A549 (cell line): ENCODE measurements around the gene DOK6. TPM values are rescaled to one million over a fixed set of nuclear protein-coding genes. Genes with fewer than 3 reads are reported as not detected.

Experiments used
- ATAC-seq, 2 experiments: fragments of 200-7000 bp in 1 of 2; fragments of >200 bp in 1 of 2; cut with Nextera tagmentation in 1 of 2; cut with Tn5 transposase in 1 of 2; 3 replicates each; pipeline versions ENCODE4 v1.8.0 to v1.9.1; 2018 to 2020; ENCODE audit warnings: mild to moderate bottlenecking in 1 of 2, moderate library complexity in 1 of 2
- CTCF ChIA-PET: fragments of 300-600 bp; sonication (Branson Sonifier 250); formaldehyde crosslinking; extraction: SDS; loops from one replicate; lab custom pipeline; 2021; ENCODE audit warnings: antibody characterized with exemption, inconsistent platforms; lab: Yijun Ruan, JAX
- POLR2A ChIA-PET: fragments of 350-600 bp; formaldehyde crosslinking; extraction: SDS; loops from one replicate; lab custom pipeline; 2021; ENCODE audit warnings: antibody characterized with exemption, inconsistent platforms; lab: Yijun Ruan, JAX
- DNase-seq, 2 experiments: peaks; one replicate each; pipeline versions ENCODE4 v3.0.0 to v3.0.0-alpha.2; 2011 to 2016; ENCODE audit warnings: low read depth in 1 of 2, low spot score in 1 of 2
- FAIRE-seq: peaks from 2 replicates; lab custom pipeline; 2011; peaks lifted over from hg19 to GRCh38; lab: Jason Lieb, UNC
- H3K27ac ChIP-seq, 2 experiments: fragments of >200 bp; sonication (Bioruptor Twin); formaldehyde crosslinking; 3 replicates each; pipeline ENCODE4 v1.5.1; 2016 to 2017
- H3K4me1 ChIP-seq: fragments of >200 bp; sonication (Bioruptor Twin); formaldehyde crosslinking; 3 replicates; pipeline ENCODE4 v1.6.1; 2016
- H3K4me2 ChIP-seq: fragments of >200 bp; sonication (Bioruptor Twin); formaldehyde crosslinking; 3 replicates; pipeline ENCODE4 v1.6.1; 2016
- H3K4me3 ChIP-seq: fragments of >200 bp; sonication (Bioruptor Twin); formaldehyde crosslinking; 3 replicates; pipeline ENCODE4 v1.5.1; 2016
- H3K9me3 ChIP-seq: fragments of >200 bp; sonication (Bioruptor Twin); formaldehyde crosslinking; 3 replicates; pipeline ENCODE4 v1.6.1; 2016
- ATOH8 ChIP-seq: fragments of 250-450 bp; sonication (Bioruptor Pico); IDR thresholded peaks from 2 replicates; pipeline ENCODE4 v1.5.0; 2020; ENCODE audit warnings: low read depth, mild to moderate bottlenecking, moderate library complexity
- CBX2 ChIP-seq: fragments of 200-600 bp; sonication (generic); IDR thresholded peaks from 2 replicates; pipeline ENCODE4 v1.6.1; 2016; ENCODE audit warnings: low read depth, mild to moderate bottlenecking, borderline replicate concordance
- CHD2 ChIP-seq: fragments of 150-350 bp; IDR thresholded peaks from 2 replicates; pipeline ENCODE4 v1.6.1; 2014; ENCODE audit warnings: low read length; ENCODE audit not compliant: partially characterized antibody
- CHD4 ChIP-seq: fragments of 200-600 bp; sonication (generic); IDR thresholded peaks from 2 replicates; pipeline ENCODE4 v1.6.1; 2016; ENCODE audit warnings: antibody characterized with exemption, mild to moderate bottlenecking, borderline replicate concordance
- CTCF ChIP-seq: fragments of >200 bp; sonication (Bioruptor Twin); formaldehyde crosslinking; IDR thresholded peaks from 3 replicates; pipeline ENCODE4 v1.5.1; 2016
- E2F6 ChIP-seq: IDR thresholded peaks from 2 replicates; pipeline ENCODE4 v1.6.1; 2012; ENCODE audit warnings: low read depth, borderline replicate concordance
- EHF ChIP-seq: fragments of 250-450 bp; sonication (Bioruptor Pico); IDR thresholded peaks from 2 replicates; pipeline ENCODE4 v1.5.0; 2020; ENCODE audit warnings: mild to moderate bottlenecking
- ELK1 ChIP-seq: fragments of 150-350 bp; IDR thresholded peaks from 2 replicates; pipeline ENCODE4 v1.6.1; 2014; ENCODE audit warnings: low read depth, mild to moderate bottlenecking, low read length
- EP300 ChIP-seq, 2 experiments: fragments of >200 bp; sonication (Bioruptor Twin); formaldehyde crosslinking; IDR thresholded peaks; 2 replicates in 1 of 2; 3 replicates in 1 of 2; pipeline ENCODE4 v1.6.1; 2016 to 2017
- HDAC2 ChIP-seq: fragments of 200-600 bp; sonication (generic); IDR thresholded peaks from 2 replicates; pipeline ENCODE4 v1.6.1; 2016
- HES2 ChIP-seq: fragments of >200 bp; sonication (Bioruptor Twin); formaldehyde crosslinking; IDR thresholded peaks from 2 replicates; pipeline ENCODE4 v1.6.1; 2016
- HMGXB4 ChIP-seq: fragments of 250-450 bp; sonication (Bioruptor Pico); IDR thresholded peaks from 2 replicates; pipeline ENCODE4 v1.5.0; 2021; ENCODE audit warnings: mild to moderate bottlenecking, moderate library complexity, borderline replicate concordance
- HOXA7 ChIP-seq: fragments of 250-450 bp; sonication (Bioruptor Pico); IDR thresholded peaks from 2 replicates; pipeline ENCODE4 v1.5.0; 2020; ENCODE audit warnings: mild to moderate bottlenecking, moderate library complexity
- HOXB13 ChIP-seq: fragments of 250-450 bp; sonication (Bioruptor Pico); IDR thresholded peaks from 2 replicates; pipeline ENCODE4 v1.5.0; 2020; ENCODE audit warnings: low read depth, mild to moderate bottlenecking, moderate library complexity
- JUN ChIP-seq, 2 experiments: fragments of >200 bp; sonication (Bioruptor Twin); formaldehyde crosslinking; IDR thresholded peaks; 2 replicates in 1 of 2; 3 replicates in 1 of 2; pipeline ENCODE4 v1.6.1; 2016 to 2017
- JUNB ChIP-seq: fragments of >200 bp; sonication (Bioruptor Twin); formaldehyde crosslinking; IDR thresholded peaks from 2 replicates; pipeline ENCODE4 v1.6.1; 2016
- KDM1A ChIP-seq: fragments of 200-600 bp; sonication (generic); IDR thresholded peaks from 2 replicates; pipeline ENCODE4 v1.6.1; 2016; ENCODE audit warnings: low read depth, mild to moderate bottlenecking
- MAFK ChIP-seq: fragments of 450-650 bp; IDR thresholded peaks from 2 replicates; pipeline ENCODE4 v1.6.1; 2014; ENCODE audit not compliant: partially characterized antibody
- MAZ ChIP-seq: fragments of 150-350 bp; IDR thresholded peaks from 2 replicates; pipeline ENCODE4 v1.6.1; 2014; ENCODE audit warnings: antibody characterized with exemption, low read depth, low read length, borderline replicate concordance
- MYC ChIP-seq: IDR thresholded peaks from 2 replicates; pipeline ENCODE4 v1.6.1; 2012; ENCODE audit warnings: mild to moderate bottlenecking, inconsistent platforms, low read length, improper control_type of control experiment, borderline replicate concordance
- POLR2AphosphoS2 ChIP-seq: conservative IDR thresholded peaks from 2 replicates; pipeline ENCODE4 v1.6.1; 2012; ENCODE audit warnings: low read length, improper control_type of control experiment, inconsistent platforms
- RARB ChIP-seq: fragments of 250-450 bp; sonication (Bioruptor Pico); IDR thresholded peaks from 2 replicates; pipeline ENCODE4 v1.8.0; 2021; ENCODE audit warnings: mild to moderate bottlenecking, moderate library complexity
- RFX5 ChIP-seq: fragments of 450-650 bp; IDR thresholded peaks from 2 replicates; pipeline ENCODE4 v1.7.1; 2014; ENCODE audit warnings: antibody characterized with exemption, mild to moderate bottlenecking, moderate library complexity
- SREBF2 ChIP-seq: fragments of 450-650 bp; IDR thresholded peaks from 2 replicates; pipeline ENCODE4 v1.6.1; 2014; ENCODE audit warnings: mild to moderate bottlenecking, moderate library complexity
- ZFP36 ChIP-seq: fragments of 450-650 bp; IDR thresholded peaks from 2 replicates; pipeline ENCODE4 v1.6.1; 2014; ENCODE audit warnings: borderline replicate concordance; ENCODE audit not compliant: partially characterized antibody
- ZNF302 ChIP-seq: fragments of 250-450 bp; sonication (Bioruptor Pico); IDR thresholded peaks from 2 replicates; pipeline ENCODE4 v1.9.0; 2021; ENCODE audit warnings: inconsistent platforms, mild to moderate bottlenecking, moderate library complexity
- ZSCAN20 ChIP-seq: fragments of 250-450 bp; sonication (Bioruptor Pico); IDR thresholded peaks from 2 replicates; pipeline ENCODE4 v1.8.0; 2022; ENCODE audit warnings: mild to moderate bottlenecking, moderate library complexity
- WGBS: methylation state at CpG from one replicate; pipeline ENCODE4 v1.1.6; 2017; ENCODE audit errors: missing lambda C conversion rate; 5-methylcytosine and 5-hydroxymethylcytosine counted together
- polyA plus RNA-seq, 4 experiments: library from polyadenylated mRNA; depleted of rRNA in 3 of 4; stranded (reverse); fragments of >200 nt; fragmentation: RNase III in 1 of 4; extraction: RNeasy Plus Mini Kit Qiagen cat#74134 plus additional on column Dnase treatment in 1 of 4; gene quantifications; 2 replicates in 3 of 4; 3 replicates in 1 of 4; pipeline ENCODE4 v1.2.3, GENCODE V29; 2011 to 2017

The DOK6 gene
- polyA plus RNA-seq, 2 of the 4 experiments (the other 2 are of a cell fraction) = not detected

DNA sequence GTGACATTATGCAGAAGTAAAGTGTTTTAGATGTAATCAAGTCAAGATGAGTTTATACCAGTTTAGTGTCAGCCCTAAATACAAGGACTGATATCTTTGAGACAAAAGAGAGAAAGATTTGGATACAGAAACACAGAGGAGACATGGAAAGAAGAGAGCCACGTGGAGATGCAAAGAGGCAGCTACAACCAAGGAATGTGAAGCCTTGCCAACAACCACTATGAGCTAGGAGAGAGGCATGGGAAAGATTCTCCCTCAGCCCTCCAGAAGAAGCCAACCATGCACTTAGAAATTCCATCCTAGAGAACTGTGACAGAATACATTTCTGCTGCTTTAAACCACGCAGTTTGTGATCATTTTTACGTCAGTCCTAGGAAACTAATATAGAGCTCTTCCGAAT lies 217.2 kb downstream of the DOK6 start:
- Histone ChIP-seq H3K9me3 (no peaks in the 10 kb centered on the region), H3K4me2 (no peak overlapping the region), H3K4me3 (no peak overlapping the region)
- WGBS = 58% methylated on average over 4 of the region's 4 CpGs
- ChIA-PET CTCF (no interaction called here), POLR2A (no interaction called here)
- no peak for DNase-seq
- TF ChIP-seq EP300 (IDR thresholded peaks at IDR 0.05) (no peak), ATOH8 (no peak), EHF (CRISPR knock-in tag) (no peak), CHD2 (no peak), E2F6 (no peak), KDM1A (no peak), ZNF302 (CRISPR knock-in tag) (no peak), RARB (no peak), JUNB (no peak), JUN (IDR thresholded peaks at IDR 0.05) (no peak), HOXB13 (CRISPR knock-in tag) (no peak), SREBF2 (no peak), HDAC2 (no peak)
- TF ChIP-seq, all 56 proteins: peak for 0
- no peak for FAIRE-seq
- no peak overlapping the region for H3K27ac ChIP-seq
- ATAC-seq = no peak
- H3K4me1 ChIP-seq = no peaks in the 10 kb centered on the region

GRCh38 chr18:69622184-69622583 lies 221.5 kb downstream of the DOK6 start:
- no peak for FAIRE-seq
- Histone ChIP-seq H3K4me2 (no peak overlapping the region), H3K4me3 (no peak overlapping the region), H3K4me1 (no peaks in the 10 kb centered on the region), H3K27ac (no peak overlapping the region), H3K9me3 (no peaks in the 10 kb centered on the region)
- no peak for DNase-seq
- 32% methylated on average over 3 of the region's 3 CpGs for WGBS
- ChIA-PET POLR2A (no interaction called here), CTCF (no interaction called here)
- no peak for TF ChIP-seq ELK1
- TF ChIP-seq MYC = no peak
- TF ChIP-seq MAZ = no peak
- TF ChIP-seq POLR2AphosphoS2 = no peak
- no peak for TF ChIP-seq ZFP36
- no peak for TF ChIP-seq HES2
- TF ChIP-seq CBX2 = no peak
- ATAC-seq = no peak

- H3K4me2 ChIP-seq = no peak overlapping the region
- no peaks in the 10 kb centered on the region for H3K4me1 ChIP-seq
- FAIRE-seq (no peak), ATAC-seq (no peak), DNase-seq (no peak)
- ChIA-PET POLR2A (no interaction called here), CTCF (no interaction called here)
- no peaks in the 10 kb centered on the region for H3K9me3 ChIP-seq
- TF ChIP-seq MAFK = no peak
- TF ChIP-seq RFX5 = no peak
- TF ChIP-seq KDM1A = no peak
- TF ChIP-seq HOXB13 (CRISPR knock-in tag) = no peak
- TF ChIP-seq HMGXB4 (CRISPR knock-in tag) = no peak
- TF ChIP-seq CHD4 = no peak
- no peak for TF ChIP-seq HOXA7 (CRISPR knock-in tag)
- TF ChIP-seq ZSCAN20 (CRISPR knock-in tag) = no peak
- TF ChIP-seq RARB = no peak
- no peak for TF ChIP-seq ZFP36
- no peak for TF ChIP-seq CTCF
- no peak overlapping the region for H3K27ac ChIP-seq
- H3K4me3 ChIP-seq = no peak overlapping the region
- WGBS = 11% methylated on average over 1 of the region's 1 CpG
Measured at GRCh38 chr18:69622961-69623360, 222.3 kb downstream of the DOK6 start.
